Measurements from ENCODE around the gene THBS1. TPM values are rescaled to one million over a fixed set of nuclear protein-coding genes. Genes with fewer than 3 reads are reported as not detected.

THBS1 gene
- total RNA-seq, 1 experiment from 2014 or later: 305 TPM

DNA sequence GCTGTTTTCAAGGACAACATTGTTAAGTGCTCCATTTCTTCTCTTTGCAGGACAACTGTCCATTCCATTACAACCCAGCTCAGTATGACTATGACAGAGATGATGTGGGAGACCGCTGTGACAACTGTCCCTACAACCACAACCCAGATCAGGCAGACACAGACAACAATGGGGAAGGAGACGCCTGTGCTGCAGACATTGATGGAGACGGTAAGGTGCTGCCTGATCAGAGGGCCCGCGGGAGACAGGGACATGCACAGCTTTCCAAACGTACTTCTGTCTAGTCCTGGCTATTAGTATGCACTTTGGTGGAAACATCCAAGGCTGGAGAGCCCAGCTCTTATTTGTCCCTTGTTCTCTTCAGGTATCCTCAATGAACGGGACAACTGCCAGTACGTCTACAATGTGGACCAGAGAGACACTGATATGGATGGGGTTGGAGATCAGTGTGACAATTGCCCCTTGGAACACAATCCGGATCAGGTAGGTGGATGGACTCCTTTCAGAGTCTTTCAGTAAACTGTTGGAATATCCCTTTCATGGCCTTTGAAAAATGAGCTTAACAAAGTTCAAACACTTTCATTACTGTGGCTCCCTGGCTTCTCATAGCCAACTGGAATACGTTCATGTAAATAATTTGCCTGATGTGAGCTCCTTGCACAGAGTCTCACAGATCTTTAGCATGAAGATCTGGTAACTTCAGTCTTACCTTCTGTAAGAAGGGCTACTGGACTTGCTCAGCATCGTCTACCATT is 10.4 kb downstream of the THBS1 start:
- H3K4me2 ChIP-seq (ENCODE audit: low read length): no peak overlapping the region
- POLR2A ChIA-PET (ENCODE audit: unreplicated experiment): no interaction called here
- no peak for ATAC-seq
- no peak overlapping the region for H2AFZ ChIP-seq (ENCODE audit: low read length)
- H3K9me2 ChIP-seq (replicated peaks; ENCODE audit: low read length): no peaks in the 10 kb centered on the region
- intact Hi-C loops (cut with micrococcal nuclease): no loop called here
- peaks cover 22% of the 10 kb centered on the region for H3K79me2 ChIP-seq (ENCODE audit: low read length)
- H3K9me3 ChIP-seq (ENCODE audit: low read length): no peaks in the 10 kb centered on the region
- H4K20me1 ChIP-seq (ENCODE audit: low read length): peaks cover 47% of the 10 kb centered on the region
- no peaks in the 10 kb centered on the region for H3K27me3 ChIP-seq (ENCODE audit: low read length)
- BruUV-seq (replicated peaks): no TSS peak
- H3K36me3 ChIP-seq (ENCODE audit: low read depth, low read length): peaks cover 97% of the 10 kb centered on the region
- H3K4me1 ChIP-seq (ENCODE audit: insufficient read depth, low read length): peaks cover 20% of the 10 kb centered on the region
- peak; percentile 1 for DNase-seq
- H3K9ac ChIP-seq (ENCODE audit: low read length): no peak overlapping the region
- H3K4me3 ChIP-seq (ENCODE audit: low read length): no peak overlapping the region
- CTCF ChIA-PET: no interaction called here
- H3K27ac ChIP-seq (ENCODE audit: low read length): no peak overlapping the region
- TF ChIP-seq EZH2phosphoT487 (IDR thresholded peaks at IDR 0.05; ENCODE audit: borderline replicate concordance, low read length) (no peak), EZH2 (IDR thresholded peaks at IDR 0.05; ENCODE audit: low read length, unreplicated experiment) (no peak), CTCF (conservative IDR thresholded peaks at IDR 0.05; ENCODE audit: low read depth, low read length) (no peak)
- peaks cover 33% of the 10 kb centered on the region for H3F3A ChIP-seq (ENCODE audit: low read length, unreplicated experiment)

DNA sequence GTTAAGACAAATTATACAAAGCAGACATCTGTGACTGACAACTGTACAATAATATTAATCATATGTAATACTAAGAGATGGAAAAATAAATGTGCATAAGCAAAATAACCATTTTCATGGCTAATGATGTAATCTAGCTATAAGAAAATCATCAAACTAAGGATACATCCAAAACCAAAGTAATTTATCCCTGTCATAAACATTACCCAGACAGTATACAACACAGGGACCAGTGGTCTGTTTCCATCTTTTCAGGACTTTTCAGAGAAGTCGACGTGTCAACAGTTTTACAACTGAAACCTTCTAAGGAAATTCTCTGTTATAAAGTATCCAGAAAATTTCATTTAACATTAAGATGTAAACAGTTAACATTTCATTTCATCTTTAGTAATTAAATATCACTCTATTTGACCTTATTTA is 11.0 kb downstream of the THBS1 start:
- CTCF ChIA-PET: no interaction called here
- POLR2A ChIA-PET (ENCODE audit: unreplicated experiment): no interaction called here

More for the DNA sequence above, 11.0 kb downstream of the THBS1 start:
- no peak overlapping the region for H3K9ac ChIP-seq (ENCODE audit: low read length)
- intact Hi-C loops (cut with micrococcal nuclease): no loop called here
- H3F3A ChIP-seq (ENCODE audit: low read length, unreplicated experiment): peaks cover 34% of the 10 kb centered on the region
- H3K4me3 ChIP-seq (ENCODE audit: low read length): no peak overlapping the region
- no peaks in the 10 kb centered on the region for H3K9me3 ChIP-seq (ENCODE audit: low read length)
- H2AFZ ChIP-seq (ENCODE audit: low read length): no peak overlapping the region
- H3K27me3 ChIP-seq (ENCODE audit: low read length): no peaks in the 10 kb centered on the region
- TF ChIP-seq EZH2phosphoT487 (IDR thresholded peaks at IDR 0.05; ENCODE audit: borderline replicate concordance, low read length) (no peak), EZH2 (IDR thresholded peaks at IDR 0.05; ENCODE audit: low read length, unreplicated experiment) (no peak), CTCF (conservative IDR thresholded peaks at IDR 0.05; ENCODE audit: low read depth, low read length) (no peak)
- no TSS peak for BruUV-seq (replicated peaks)
- H3K27ac ChIP-seq (ENCODE audit: low read length): no peak overlapping the region
- peaks cover 97% of the 10 kb centered on the region for H3K36me3 ChIP-seq (ENCODE audit: low read depth, low read length)
- ATAC-seq: no peak
- DNase-seq: no peak
- no peaks in the 10 kb centered on the region for H3K9me2 ChIP-seq (replicated peaks; ENCODE audit: low read length)
- peaks cover 20% of the 10 kb centered on the region for H3K4me1 ChIP-seq (ENCODE audit: insufficient read depth, low read length)
- H4K20me1 ChIP-seq (ENCODE audit: low read length): peaks cover 47% of the 10 kb centered on the region
- peaks cover 16% of the 10 kb centered on the region for H3K79me2 ChIP-seq (ENCODE audit: low read length)
- H3K4me2 ChIP-seq (ENCODE audit: low read length): no peak overlapping the region

All from PC-3 (cell line).